ACC112 (cell line): ENCODE data around the gene NECAP2.
"Not testable (repeated sequence)": the region's sequence is repeated elsewhere in the genome, so short reads cannot be mapped to it uniquely, and the experiment has no call there.

Source experiments
- H2AFZ ChIP-seq: fragments of 200-600 bp; sonication (generic); one replicate; pipeline ENCODE4 v1.6.0; 2017; ENCODE audit warnings: antibody characterized with exemption, low read length; ENCODE audit not compliant: unreplicated experiment
- H3K27ac ChIP-seq: fragments of 200-600 bp; sonication (generic); 2 replicates; pipeline ENCODE4 v1.5.1; 2014; ENCODE audit warnings: low read depth, mild to moderate bottlenecking, antibody characterized with exemption, low read length, moderate library complexity
- H3K27me3 ChIP-seq: fragments of 200-600 bp; sonication (generic); 2 replicates; pipeline ENCODE4 v1.6.1; 2014; ENCODE audit warnings: mild to moderate bottlenecking, antibody characterized with exemption, low read length, moderate library complexity, mixed read lengths; ENCODE audit not compliant: insufficient read depth
- H3K36me3 ChIP-seq: fragments of 200-600 bp; sonication (generic); 2 replicates; pipeline ENCODE4 v1.6.1; 2016; ENCODE audit warnings: mild to moderate bottlenecking, antibody characterized with exemption, low read length, moderate library complexity, mixed read lengths; ENCODE audit not compliant: insufficient read depth
- H3K4me1 ChIP-seq: fragments of 200-600 bp; sonication (generic); one replicate; pipeline ENCODE4 v1.6.1; 2016; ENCODE audit warnings: low read length, mixed read lengths; ENCODE audit not compliant: insufficient read depth, unreplicated experiment, control insufficient read depth
- H3K4me3 ChIP-seq: fragments of 200-600 bp; sonication (generic); 2 replicates; pipeline ENCODE4 v1.5.1; 2014; ENCODE audit warnings: mild to moderate bottlenecking, low read depth, low read length
- H3K79me2 ChIP-seq: fragments of 200-600 bp; sonication (generic); one replicate; pipeline ENCODE4 v1.6.0; 2016; ENCODE audit warnings: low read length; ENCODE audit not compliant: control insufficient read depth, unreplicated experiment, insufficient read depth

NECAP2 gene

GRCh38 chr1:16443975-16444770 lies 3.6 kb downstream of the NECAP2 start:
- Histone ChIP-seq H3K27me3 (no peaks in the 10 kb centered on the region), H3K4me1 (peaks cover 5% of the 10 kb centered on the region), H2AFZ (no peak overlapping the region), H3K4me3 (no peak overlapping the region), H3K36me3 (peaks cover 18% of the 10 kb centered on the region; the same call in 1 of the 2 replicates), H3K27ac (no peak overlapping the region), H3K79me2 (peaks cover 41% of the 10 kb centered on the region)

- H3K27ac ChIP-seq: no peak overlapping the region
- peaks cover 18% of the 10 kb centered on the region; the same call in 1 of the 2 replicates for H3K36me3 ChIP-seq
- H3K4me3 ChIP-seq: no peak overlapping the region
- peaks cover 5% of the 10 kb centered on the region for H3K4me1 ChIP-seq
- H3K79me2 ChIP-seq: peaks cover 41% of the 10 kb centered on the region
- no peak overlapping the region for H2AFZ ChIP-seq
- no peaks in the 10 kb centered on the region for H3K27me3 ChIP-seq
Measured at GRCh38 chr1:16445052-16445451, 4.5 kb downstream of the NECAP2 start.

GRCh38 chr1:16446116-16446515 lies 5.6 kb downstream of the NECAP2 start:
- Histone ChIP-seq H3K36me3 (peaks cover 22% of the 10 kb centered on the region; the same call in 1 of the 2 replicates), H3K4me3 (no peak overlapping the region), H2AFZ (no peak overlapping the region), H3K27me3 (no peaks in the 10 kb centered on the region), H3K27ac (no peak overlapping the region), H3K79me2 (peaks cover 39% of the 10 kb centered on the region), H3K4me1 (peaks cover 5% of the 10 kb centered on the region)

GRCh38 chr1:16447641-16448040 lies 7.1 kb downstream of the NECAP2 start:
- Histone ChIP-seq H3K79me2 (peaks cover 31% of the 10 kb centered on the region), H2AFZ (no peak overlapping the region), H3K4me3 (no peak overlapping the region), H3K4me1 (no peaks in the 10 kb centered on the region), H3K27ac (no peak overlapping the region), H3K36me3 (peaks cover 35% of the 10 kb centered on the region; the same call in 1 of the 2 replicates), H3K27me3 (no peaks in the 10 kb centered on the region)

DNA sequence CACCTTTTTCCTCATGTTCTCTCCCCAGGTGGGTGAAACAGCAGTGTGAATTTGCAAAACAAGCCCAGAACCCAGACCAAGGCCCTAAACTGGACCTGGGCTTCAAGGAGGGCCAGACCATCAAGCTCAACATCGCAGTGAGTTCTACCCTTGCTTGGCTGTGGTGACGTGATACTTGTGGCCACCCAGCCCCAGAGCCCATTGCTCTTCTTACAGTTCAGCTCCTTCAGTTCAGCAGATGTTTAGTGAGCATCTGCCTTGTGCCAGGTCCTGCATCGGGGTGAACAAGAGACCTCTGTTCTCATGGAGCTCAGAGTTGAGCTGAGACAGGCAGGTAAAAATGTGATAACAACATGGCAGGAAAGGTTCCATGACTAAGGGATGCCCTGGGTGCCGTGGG lies 8.5 kb downstream of the NECAP2 start:
- Histone ChIP-seq H3K27ac (no peak overlapping the region), H2AFZ (no peak overlapping the region), H3K4me1 (no peaks in the 10 kb centered on the region), H3K36me3 (peaks cover 35% of the 10 kb centered on the region; the same call in 1 of the 2 replicates), H3K27me3 (no peaks in the 10 kb centered on the region), H3K4me3 (no peak overlapping the region), H3K79me2 (peaks cover 21% of the 10 kb centered on the region)

DNA sequence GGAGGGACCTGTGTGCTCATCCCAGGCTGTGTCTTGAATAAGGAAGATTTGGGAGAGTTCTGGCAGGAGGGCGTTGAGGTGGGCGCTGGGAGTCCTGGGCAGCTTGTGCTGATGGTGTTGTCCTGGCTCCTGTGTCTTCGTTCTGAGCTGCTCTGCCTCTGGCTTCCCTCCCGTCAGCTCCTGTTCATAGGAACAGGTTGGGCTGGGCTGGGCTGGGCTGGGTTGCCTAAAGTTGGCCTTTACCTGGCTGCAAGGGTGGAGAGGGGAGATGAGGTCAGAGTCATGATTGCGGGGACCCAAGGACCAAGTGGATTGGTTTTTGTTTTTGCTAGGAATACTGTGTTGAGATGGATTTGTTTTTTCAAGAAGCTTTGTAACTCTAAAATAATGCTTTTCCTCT lies 9.1 kb downstream of the NECAP2 start:
- H3K36me3 ChIP-seq: peaks cover 35% of the 10 kb centered on the region; the same call in 1 of the 2 replicates

GRCh38 chr1:16450863-16451481 lies 10.4 kb downstream of the NECAP2 start:
- no peak overlapping the region for H3K4me3 ChIP-seq
- H3K27ac ChIP-seq: no peak overlapping the region
- no peaks in the 10 kb centered on the region for H3K27me3 ChIP-seq
- H3K4me1 ChIP-seq: no peaks in the 10 kb centered on the region
- H2AFZ ChIP-seq: no peak overlapping the region
- H3K36me3 ChIP-seq: peaks cover 31% of the 10 kb centered on the region; the same call in 1 of the 2 replicates
- peaks cover 16% of the 10 kb centered on the region for H3K79me2 ChIP-seq

More for the DNA sequence above, 9.1 kb downstream of the NECAP2 start:
- H3K27ac ChIP-seq: no peak overlapping the region
- no peaks in the 10 kb centered on the region for H3K27me3 ChIP-seq
- peaks cover 16% of the 10 kb centered on the region for H3K79me2 ChIP-seq
- no peak overlapping the region for H2AFZ ChIP-seq
- H3K4me3 ChIP-seq: no peak overlapping the region
- H3K4me1 ChIP-seq: no peaks in the 10 kb centered on the region

DNA sequence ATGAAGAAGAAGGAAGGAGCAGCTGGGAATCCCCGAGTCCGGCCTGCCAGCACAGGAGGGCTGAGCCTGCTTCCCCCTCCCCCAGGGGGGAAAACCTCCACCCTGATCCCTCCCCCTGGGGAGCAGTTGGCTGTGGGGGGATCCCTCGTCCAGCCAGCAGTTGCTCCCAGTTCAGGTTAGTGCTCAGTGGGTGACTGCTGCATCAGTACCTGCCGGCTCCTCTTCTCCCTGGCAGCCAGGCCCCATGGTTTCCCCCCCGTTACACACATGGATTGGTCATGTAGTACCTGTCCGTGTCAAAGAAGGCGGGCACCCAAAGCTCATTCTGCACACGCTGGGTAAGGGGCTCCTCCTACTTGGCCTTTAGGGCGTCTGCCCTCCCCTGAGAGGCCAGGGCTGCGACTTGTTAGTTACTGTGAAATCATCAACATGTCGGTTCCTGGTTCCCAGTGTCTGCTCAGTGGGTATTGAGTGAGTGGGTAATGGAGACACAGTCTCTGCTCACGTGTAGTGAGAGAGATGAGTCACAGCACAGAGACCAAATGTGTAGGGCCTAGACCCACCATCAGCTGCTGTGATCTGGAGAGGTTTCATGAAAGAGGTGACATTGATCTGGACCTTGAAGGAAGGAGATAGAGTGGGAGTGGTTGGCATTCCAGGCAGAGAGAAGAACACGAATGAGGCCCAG lies 11.5 kb downstream of the NECAP2 start:
- H3K4me1 ChIP-seq: no peaks in the 10 kb centered on the region
- H3K27ac ChIP-seq: no peak overlapping the region
- H3K79me2 ChIP-seq: peaks cover 16% of the 10 kb centered on the region
- no peak overlapping the region for H2AFZ ChIP-seq
- H3K4me3 ChIP-seq: no peak overlapping the region
- no peaks in the 10 kb centered on the region for H3K27me3 ChIP-seq
- peaks cover 28% of the 10 kb centered on the region; the same call in 1 of the 2 replicates for H3K36me3 ChIP-seq

DNA sequence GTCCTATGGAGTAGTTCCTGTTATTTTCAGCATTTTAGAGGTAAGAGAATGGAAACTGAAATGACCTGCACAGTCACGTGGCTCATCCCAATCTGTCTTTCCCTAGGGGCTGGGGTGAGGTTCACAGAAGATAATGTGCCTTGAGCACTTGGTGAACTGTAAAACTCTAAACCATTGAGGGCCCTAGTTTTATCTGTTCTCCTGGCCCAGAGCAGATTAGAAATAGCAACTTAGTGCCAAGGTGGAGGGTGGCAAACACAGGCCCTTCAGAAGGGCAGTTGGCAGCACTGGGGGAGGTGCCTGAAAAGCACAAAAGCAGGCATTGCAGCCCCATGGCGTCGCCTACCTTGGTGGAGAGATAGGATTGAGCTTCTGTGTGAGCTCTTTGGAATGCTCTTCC lies 14.4 kb downstream of the NECAP2 start:
- peaks cover 16% of the 10 kb centered on the region for H3K79me2 ChIP-seq
- H3K4me3 ChIP-seq, H3K27me3 ChIP-seq, H2AFZ ChIP-seq, H3K4me1 ChIP-seq, H3K27ac ChIP-seq: not testable (repeated sequence)
- peaks cover 28% of the 10 kb centered on the region for H3K36me3 ChIP-seq

GRCh38 chr1:16456151-16456550 lies 15.6 kb downstream of the NECAP2 start:
- H2AFZ ChIP-seq: not testable (repeated sequence)
- peaks cover 25% of the 10 kb centered on the region for H3K36me3 ChIP-seq

More at GRCh38 chr1:16456151-16456550, 15.6 kb downstream of the NECAP2 start:
- not testable (repeated sequence) for H3K27ac ChIP-seq, H3K4me3 ChIP-seq, H3K4me1 ChIP-seq, H3K27me3 ChIP-seq
- H3K79me2 ChIP-seq: peaks cover 11% of the 10 kb centered on the region
